IMR-90 (cell line): ENCODE results near the gene ANKRD11. TPM values are rescaled to one million over a fixed set of nuclear protein-coding genes. Genes with fewer than 3 reads are reported as not detected.

Source experiments
- ATAC-seq: fragments of 200-7000 bp; cut with Tn5 transposase; 2 replicates; pipeline ENCODE4 v1.9.1; 2020; ENCODE audit warnings: low read depth, mild to moderate bottlenecking, moderate library complexity
- BruUV-seq: library from RNA; stranded (reverse); fragments of 400-500 nt; replicated peaks from 2 replicates; lab custom pipeline; 2021; lab: Mats Ljungman, UMichigan
- CTCF ChIA-PET: fragments of 300-600 bp; formaldehyde crosslinking; extraction: SDS; loops from one replicate; lab custom pipeline; 2021; ENCODE audit warnings: antibody characterized with exemption; lab: Yijun Ruan, JAX
- POLR2A ChIA-PET: fragments of 300-600 bp; sonication (Branson Sonifier 250); formaldehyde crosslinking; loops from one replicate; lab custom pipeline; 2022; ENCODE audit warnings: antibody characterized with exemption; ENCODE audit not compliant: unreplicated experiment; lab: Charles Lee
- DNase-seq: peaks from one replicate; pipeline ENCODE4 v3.0.0; 2013
- H2AFZ ChIP-seq: replicated peaks from 2 replicates; pipeline ENCODE3; 2013; ENCODE audit warnings: low read length, mild to moderate bottlenecking; ENCODE audit not compliant: poor library complexity
- H2AK5ac ChIP-seq: 2 replicates; pipeline ENCODE4 v1.6.1; 2013; ENCODE audit warnings: low read depth, low read length, inconsistent platforms
- H2AK9ac ChIP-seq: replicated peaks from 2 replicates; pipeline ENCODE3; 2013; ENCODE audit warnings: mild to moderate bottlenecking, low read depth, low read length, moderate library complexity; ENCODE audit not compliant: poor library complexity
- H2BK120ac ChIP-seq: 2 replicates; pipeline ENCODE4 v1.6.1; 2013; ENCODE audit warnings: low read depth, low read length, inconsistent platforms
- H2BK15ac ChIP-seq: 3 replicates; pipeline ENCODE4 v1.6.1; 2013; ENCODE audit warnings: low read depth, low read length, inconsistent platforms
- H2BK20ac ChIP-seq: 2 replicates; pipeline ENCODE4 v1.6.1; 2013; ENCODE audit warnings: low read depth, mild to moderate bottlenecking, inconsistent platforms, low read length, moderate library complexity
- H2BK5ac ChIP-seq: 2 replicates; pipeline ENCODE4 v1.6.1; 2013; ENCODE audit warnings: mild to moderate bottlenecking, low read depth, low read length, inconsistent platforms; ENCODE audit not compliant: poor library complexity, severe bottlenecking
- H3K14ac ChIP-seq: replicated peaks from 2 replicates; pipeline ENCODE4 v1.6.1; 2013; ENCODE audit warnings: low read depth, low read length, inconsistent platforms
- H3K18ac ChIP-seq: 2 replicates; pipeline ENCODE4 v1.6.1; 2013; ENCODE audit warnings: low read depth, low read length, control low read depth
- H3K23ac ChIP-seq: 2 replicates; pipeline ENCODE4 v1.6.1; 2013; ENCODE audit warnings: low read depth, low read length, inconsistent platforms
- H3K27ac ChIP-seq: 2 replicates; pipeline ENCODE4 v1.5.1; 2013; ENCODE audit warnings: mild to moderate bottlenecking, control low read depth, low read length; ENCODE audit not compliant: insufficient read depth
- H3K27me3 ChIP-seq: 2 replicates; pipeline ENCODE4 v1.6.1; 2013; ENCODE audit warnings: low read length; ENCODE audit not compliant: control insufficient read depth, insufficient read depth
- H3K36me3 ChIP-seq: 2 replicates; pipeline ENCODE4 v1.6.1; 2013; ENCODE audit warnings: low read length, mixed read lengths; ENCODE audit not compliant: control insufficient read depth, insufficient read depth
- H3K4ac ChIP-seq: 2 replicates; pipeline ENCODE4 v1.6.1; 2013; ENCODE audit warnings: low read depth, low read length, inconsistent platforms
- H3K4me1 ChIP-seq: 2 replicates; pipeline ENCODE4 v1.6.1; 2013; ENCODE audit warnings: low read length, mixed read lengths; ENCODE audit not compliant: control insufficient read depth, insufficient read depth
- H3K4me2 ChIP-seq: 2 replicates; pipeline ENCODE4 v1.6.1; 2013; ENCODE audit warnings: low read depth, mild to moderate bottlenecking, control low read depth, low read length, moderate library complexity
- H3K4me3 ChIP-seq: 2 replicates; pipeline ENCODE4 v1.5.1; 2013; ENCODE audit warnings: low read depth, mild to moderate bottlenecking, control low read depth, low read length, moderate library complexity; ENCODE audit not compliant: insufficient read depth
- H3K56ac ChIP-seq: 2 replicates; pipeline ENCODE4 v1.6.1; 2013; ENCODE audit warnings: low read length, inconsistent platforms; ENCODE audit not compliant: insufficient read depth; ENCODE audit errors: extremely low read depth
- H3K79me1 ChIP-seq, 2 experiments: 2 replicates each; pipeline ENCODE4 v1.6.1; 2013; ENCODE audit warnings: low read length in 2 of 2, inconsistent platforms in 1 of 2, low read depth in 1 of 2
- H3K9ac ChIP-seq: 2 replicates; pipeline ENCODE4 v1.6.1; 2013; ENCODE audit warnings: low read depth, low read length, control low read depth
- H3K9me1 ChIP-seq: 2 replicates; pipeline ENCODE4 v1.6.1; 2013; ENCODE audit warnings: low read length, inconsistent platforms; ENCODE audit not compliant: insufficient read depth
- H3K9me3 ChIP-seq: 2 replicates; pipeline ENCODE4 v1.6.1; 2013; ENCODE audit warnings: low read length; ENCODE audit not compliant: control insufficient read depth, insufficient read depth
- H4K20me1 ChIP-seq: 2 replicates; pipeline ENCODE4 v1.6.1; 2013; ENCODE audit warnings: low read length, inconsistent platforms; ENCODE audit not compliant: insufficient read depth
- H4K5ac ChIP-seq: 2 replicates; pipeline ENCODE4 v1.6.1; 2013; ENCODE audit warnings: mild to moderate bottlenecking, low read depth, low read length, control low read depth
- H4K8ac ChIP-seq, 2 experiments: 2 replicates each; pipeline ENCODE4 v1.6.1; 2013; ENCODE audit warnings: low read depth in 2 of 2, low read length in 2 of 2, control low read depth in 1 of 2, inconsistent platforms in 1 of 2
- H4K91ac ChIP-seq: 2 replicates; pipeline ENCODE4 v1.6.1; 2013; ENCODE audit warnings: low read depth, low read length, inconsistent platforms; ENCODE audit not compliant: insufficient read depth
- CHD1 ChIP-seq: IDR thresholded peaks from 2 replicates; pipeline ENCODE4 v1.6.1; 2012; ENCODE audit warnings: low read depth, low read length, improper control_type of control experiment
- CTCF ChIP-seq: conservative IDR thresholded peaks from 2 replicates; pipeline ENCODE4 v1.5.1; 2012; ENCODE audit warnings: mild to moderate bottlenecking, low read depth, low read length, improper control_type of control experiment
- ELK1 ChIP-seq: fragments of 150-350 bp; IDR thresholded peaks from 2 replicates; pipeline ENCODE4 v1.6.1; 2016; ENCODE audit warnings: low read depth, mild to moderate bottlenecking, low read length, moderate library complexity, borderline replicate concordance
- FOS ChIP-seq: fragments of 150-350 bp; IDR thresholded peaks from 2 replicates; pipeline ENCODE4 v1.6.1; 2016; ENCODE audit warnings: low read depth, low read length
- MAFK ChIP-seq: IDR thresholded peaks from 2 replicates; pipeline ENCODE4 v1.6.1; 2012; ENCODE audit warnings: low read depth, low read length, improper control_type of control experiment
- NFE2L2 ChIP-seq: fragments of 150-350 bp; IDR thresholded peaks from 2 replicates; pipeline ENCODE4 v1.6.1; 2016; ENCODE audit warnings: low read depth, mild to moderate bottlenecking, low read length
- RCOR1 ChIP-seq: IDR thresholded peaks from 2 replicates; pipeline ENCODE4 v1.6.1; 2012; ENCODE audit warnings: mild to moderate bottlenecking, low read length, improper control_type of control experiment; ENCODE audit not compliant: insufficient replicate concordance
- WGBS, 2 experiments: methylation state at CpG; one replicate each; pipeline versions ENCODE4 v1.1.5 to v1.1.7; 2013; ENCODE audit warnings: missing lambda C conversion rate in 2 of 2; ENCODE audit not compliant: insufficient read length in 1 of 2; ENCODE audit errors: extremely low coverage in 2 of 2; 5-methylcytosine and 5-hydroxymethylcytosine counted together
- dilution Hi-C: fragments of 300-500 bp; cut with HindIII; formaldehyde crosslinking; loops from one replicate; pipeline ENCODE4 v1.14.3; 2018; ENCODE audit warnings: low sequenced_read_pairs; ENCODE audit not compliant: unreplicated experiment
- in situ Hi-C: fragments of 300-500 bp; cut with MboI; formaldehyde crosslinking; loops from 3 replicates; pipeline ENCODE4 v1.14.3; 2019; ENCODE audit warnings: low sequenced_read_pairs, inconsistent platforms, mixed read lengths
- intact Hi-C: fragments of 100-400 bp; cut with micrococcal nuclease; formaldehyde crosslinking; loops from 2 replicates; pipeline ENCODE4 v1.10.0; 2022
- polyA plus RNA-seq, 3 experiments: library from polyadenylated mRNA; depleted of rRNA; stranded (reverse); fragments of >200 nt; gene quantifications; 2 replicates each; pipeline ENCODE4 v1.2.3, GENCODE V29; 2012; ENCODE audit warnings: low replicate concordance in 1 of 3
- total RNA-seq: library from RNA; depleted of rRNA; stranded (reverse); fragments of >200 nt; gene quantifications from 2 replicates; pipeline ENCODE4 v1.2.3, GENCODE V29; 2012

Gene ANKRD11
- total and polyA plus RNA-seq, 2 of the 4 experiments (the other 2 are of a cell fraction), result 46.8 to 71.9 TPM

GRCh38 chr16:89431630-89432029 is 58.7 kb downstream of the ANKRD11 start:
- no peak overlapping the region for H2BK15ac ChIP-seq
- peak overlapping the region; percentile 43 for H2AK9ac ChIP-seq
- peak overlapping the region; percentile 20; the same call in 1 of the 2 replicates for H3K18ac ChIP-seq
- peaks cover 46% of the 10 kb centered on the region for H3K9me1 ChIP-seq
- no peaks in the 10 kb centered on the region for H3K27me3 ChIP-seq
- in situ Hi-C loops (no loop called here), dilution Hi-C loops (no loop called here), intact Hi-C loops (loop anchor here (2.0 kb wide), 1 partner anchor 49 kb away; no protein-coding TSS in a partner anchor)
- H3K79me1 ChIP-seq, result peaks cover 3 to 78% of the 10 kb centered on the region in 2 experiments; a peak in 3 of 4 replicates
- WGBS, 2 experiments, result 56% methylated on average over 2 of the region's 4 CpGs; no CpG with 5 or more reads in 1 of the 2 experiments
- no peak for DNase-seq
- H2BK120ac ChIP-seq, result no peak overlapping the region
- no peak overlapping the region for H3K56ac ChIP-seq
- no peak overlapping the region for H2AFZ ChIP-seq
- no peaks in the 10 kb centered on the region for H3K9me3 ChIP-seq
- H3K4me2 ChIP-seq, result peak overlapping the region; percentile 87
- ChIA-PET CTCF (no interaction called here), POLR2A (interaction anchor here (0.7 kb wide), 1 partner anchor 73 kb away, joined by 8 read pairs; no protein-coding TSS in a partner anchor)
- H2BK5ac ChIP-seq, result peak overlapping the region; percentile 11
- H3K23ac ChIP-seq, result peak overlapping the region; percentile 20
- H3K4ac ChIP-seq, result peak overlapping the region; percentile 6; the same call in 1 of the 2 replicates
- H3K4me1 ChIP-seq, result peaks cover 25% of the 10 kb centered on the region
- H3K9ac ChIP-seq, result no peak overlapping the region
- no peak overlapping the region for H4K8ac ChIP-seq
- 0 out of 2 replicates have a peak, but pooled peaks have one; percentile 2 for ATAC-seq
- no peaks in the 10 kb centered on the region; the same call in 1 of the 2 replicates for H3K36me3 ChIP-seq
- H2AK5ac ChIP-seq, result peak overlapping the region; percentile 86; the same call in 1 of the 2 replicates
- peak overlapping the region; percentile 0 for H3K14ac ChIP-seq
- no TSS peak for BruUV-seq
- TF ChIP-seq NFE2L2, result no peak
- no peak for TF ChIP-seq FOS
- TF ChIP-seq RCOR1, result no peak
- no peak for TF ChIP-seq CTCF
- TF ChIP-seq ELK1, result no peak
- TF ChIP-seq CHD1, result no peak
- TF ChIP-seq MAFK, result no peak
- peak overlapping the region; percentile 27; the same call in 1 of the 2 replicates for H3K27ac ChIP-seq
- no peak overlapping the region for H4K5ac ChIP-seq
- H2BK20ac ChIP-seq, result peak overlapping the region; percentile 5; the same call in 1 of the 2 replicates
- peaks cover 88% of the 10 kb centered on the region for H4K20me1 ChIP-seq
- 0 out of 2 replicates have a peak overlapping the region, but pooled peaks have one; percentile 1 for H4K91ac ChIP-seq
- no peak overlapping the region for H3K4me3 ChIP-seq
